Measurements from ENCODE around the gene ZNF678. TPM values are rescaled to one million over a fixed set of nuclear protein-coding genes. Genes with fewer than 3 reads are reported as not detected.

Gene ZNF678
- total RNA-seq (1 to 10 TPM; 8.2 to 8.5 TPM), polyA plus RNA-seq (4.0 TPM)

GRCh38 chr1:227563324-227564201, at the start of gene ZNF678:
Gene ZNF678, plus strand, starts transcription at chr1:227563556. Its CDS starts 87,436 bp downstream, at chr1:227650992.
- H3K9me3 Mint-ChIP-seq = no peaks in the 10 kb centered on the region
- Histone ChIP-seq H3K9me3 (ENCODE audit: low read length) (no peaks in the 10 kb centered on the region), H3K4me1 (ENCODE audit: insufficient read depth, low read length) (peaks cover 8% of the 10 kb centered on the region), H3K27ac (ENCODE audit: low read depth, low read length) (peak within 1 kb of the TSS; percentile 85), H3K36me3 (ENCODE audit: insufficient read depth, low read length) (no peaks in the 10 kb centered on the region), H3K4me3 (ENCODE audit: low read length) (peak within 1 kb of the TSS; percentile 68), H3K27me3 (ENCODE audit: insufficient read depth, low read length, poor library complexity, severe bottlenecking) (no peaks in the 10 kb centered on the region)
- peaks cover 22 to 26% of the 10 kb centered on the region in 2 donors for H3K27me3 Mint-ChIP-seq
- H3K4me1 Mint-ChIP-seq = peaks cover 35 to 50% (median 40%) of the 10 kb centered on the region in 3 donors
- CTCF ChIA-PET = interaction anchor here (1.0 to 2.5 kb wide), 4 partner anchors 21 to 602 kb away, joined by 3 to 18 read pairs (median 4); partner anchors contain the start of gene IBA57
- H3K4me3 Mint-ChIP-seq = peak within 1 kb of the TSS; percentile 91 to 99 (median 96)
- POLR2A ChIA-PET = interaction anchor here (0.5 kb wide), 1 partner anchor 843 kb away, joined by 7 read pairs; the partner anchor contains the start of gene TRIM11
- H3K36me3 Mint-ChIP-seq = peaks cover 0 to 15% (median 5%) of the 10 kb centered on the region in 3 donors
- peak; percentile 76 to 91 (median 86) for DNase-seq
- H3K27ac Mint-ChIP-seq = peak within 1 kb of the TSS; percentile 89 to 98 (median 96)

- ChIA-PET POLR2A (no interaction called here), CTCF (interaction anchor here (0.9 kb wide), 1 partner anchor 24 kb away, joined by 3 read pairs; no protein-coding TSS in a partner anchor)
- no peaks in the 10 kb centered on the region for H3K9me3 ChIP-seq (ENCODE audit: low read length)
- H3K27ac ChIP-seq (ENCODE audit: low read depth, low read length) = no peak overlapping the region
- H3K27me3 ChIP-seq (ENCODE audit: insufficient read depth, low read length, poor library complexity, severe bottlenecking) = no peaks in the 10 kb centered on the region
- no peaks in the 10 kb centered on the region for H3K36me3 ChIP-seq (ENCODE audit: insufficient read depth, low read length)
- H3K4me3 Mint-ChIP-seq = no peak overlapping the region
- H3K4me1 Mint-ChIP-seq = no peaks in the 10 kb centered on the region
- peaks cover 0 to 1% (median 0%) of the 10 kb centered on the region in 3 donors for H3K36me3 Mint-ChIP-seq
- no peak for DNase-seq
- H3K4me3 ChIP-seq (ENCODE audit: low read length) = no peak overlapping the region
- H3K4me1 ChIP-seq (ENCODE audit: insufficient read depth, low read length) = no peaks in the 10 kb centered on the region
- peaks cover 2 to 16% of the 10 kb centered on the region in 2 donors for H3K27me3 Mint-ChIP-seq
- no peak overlapping the region for H3K27ac Mint-ChIP-seq
- peaks cover 0 to 7% (median 0%) of the 10 kb centered on the region in 5 donors for H3K9me3 Mint-ChIP-seq
These were observed 44.5 kb upstream of the ZNF678 start for GRCh38 chr1:227518876-227519275.

GRCh38 chr1:227521782-227522181, 41.6 kb upstream of the ZNF678 start:
- Histone ChIP-seq H3K27me3 (ENCODE audit: insufficient read depth, low read length, poor library complexity, severe bottlenecking) (no peaks in the 10 kb centered on the region), H3K4me3 (ENCODE audit: low read length) (no peak overlapping the region), H3K27ac (ENCODE audit: low read depth, low read length) (no peak overlapping the region), H3K36me3 (ENCODE audit: insufficient read depth, low read length) (no peaks in the 10 kb centered on the region), H3K9me3 (ENCODE audit: low read length) (no peaks in the 10 kb centered on the region), H3K4me1 (ENCODE audit: insufficient read depth, low read length) (no peaks in the 10 kb centered on the region)
- peaks cover 2 to 11% of the 10 kb centered on the region in 2 donors for H3K27me3 Mint-ChIP-seq
- ChIA-PET POLR2A (no interaction called here), CTCF (no interaction called here)
- peaks cover 0 to 29% (median 14%) of the 10 kb centered on the region in 5 donors for H3K9me3 Mint-ChIP-seq
- H3K27ac Mint-ChIP-seq = no peak overlapping the region
- peaks cover 0 to 3% (median 3%) of the 10 kb centered on the region in 3 donors for H3K36me3 Mint-ChIP-seq
- no peaks in the 10 kb centered on the region for H3K4me1 Mint-ChIP-seq
- H3K4me3 Mint-ChIP-seq = no peak overlapping the region
- no peak for DNase-seq

DNA sequence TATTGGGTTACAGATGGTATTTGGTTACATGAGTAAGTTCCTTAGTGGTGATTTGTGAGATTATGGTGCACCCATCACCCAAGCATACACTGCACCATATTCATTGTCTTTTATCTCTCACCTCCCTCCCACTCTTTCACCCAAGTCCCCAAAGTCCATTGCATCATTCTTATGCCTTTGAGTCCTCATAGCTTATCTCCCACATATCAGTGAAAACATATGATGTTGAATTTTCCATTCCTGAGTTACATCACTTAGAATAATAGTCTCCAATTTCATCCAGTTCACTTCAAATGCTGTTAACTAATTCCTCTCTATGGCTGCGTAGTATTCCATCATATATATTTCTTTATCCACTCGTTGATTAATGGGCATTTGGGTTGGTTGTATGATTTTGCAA, 36.8 kb upstream of the ZNF678 start:
- Mint-ChIP-seq H3K9me3 (peaks cover 34 to 76% (median 59%) of the 10 kb centered on the region in 5 donors), H3K4me3 (no peak overlapping the region), H3K27me3 (peaks cover 8 to 9% of the 10 kb centered on the region in 2 donors), H3K4me1 (no peaks in the 10 kb centered on the region), H3K27ac (no peak overlapping the region), H3K36me3 (peaks cover 0 to 26% (median 5%) of the 10 kb centered on the region in 3 donors)
- no peak overlapping the region for H3K4me3 ChIP-seq (ENCODE audit: low read length)
- peaks cover 16% of the 10 kb centered on the region for H3K9me3 ChIP-seq (ENCODE audit: low read length)
- ChIA-PET CTCF (interaction anchor here (1.0 kb wide), 1 partner anchor 16 kb away, joined by 3 read pairs; no protein-coding TSS in a partner anchor), POLR2A (no interaction called here)
- no peaks in the 10 kb centered on the region for H3K27me3 ChIP-seq (ENCODE audit: insufficient read depth, low read length, poor library complexity, severe bottlenecking)
- no peak for DNase-seq
- H3K36me3 ChIP-seq (ENCODE audit: insufficient read depth, low read length) = no peaks in the 10 kb centered on the region
- no peaks in the 10 kb centered on the region for H3K4me1 ChIP-seq (ENCODE audit: insufficient read depth, low read length)
- H3K27ac ChIP-seq (ENCODE audit: low read depth, low read length) = no peak overlapping the region

DNA sequence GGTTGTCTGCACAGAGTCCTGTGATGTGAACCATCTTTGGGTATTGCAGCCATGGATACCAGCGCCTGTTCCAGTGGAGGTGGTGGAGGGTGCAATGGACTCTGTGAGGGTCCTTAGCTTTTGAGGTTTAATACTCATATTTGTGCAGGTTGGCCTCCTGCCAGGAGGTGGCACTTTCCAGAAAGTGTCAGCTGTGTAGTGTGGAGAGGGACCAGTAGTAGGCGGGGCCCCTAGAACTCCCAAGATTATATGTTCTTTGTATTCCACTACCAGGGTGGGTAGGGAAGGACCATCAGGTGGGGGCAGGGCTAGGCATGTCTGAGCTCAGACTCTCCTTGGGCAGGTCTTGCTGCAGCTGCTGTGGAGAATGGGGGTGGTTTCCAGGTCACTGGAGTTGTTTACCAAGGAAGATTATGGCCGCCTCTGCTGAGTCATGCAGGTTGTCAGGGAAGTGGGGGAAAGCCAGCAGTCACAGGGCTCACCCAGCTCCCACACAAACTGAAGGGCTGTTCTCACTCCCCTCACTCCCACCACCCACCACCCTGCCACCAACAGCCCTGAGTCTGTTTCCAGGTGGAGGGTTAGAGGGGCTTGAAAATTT, 31.2 kb upstream of the ZNF678 start:
- peak overlapping the region; percentile 20 for H3K27ac ChIP-seq (ENCODE audit: low read depth, low read length)
- no peaks in the 10 kb centered on the region for H3K4me1 ChIP-seq (ENCODE audit: insufficient read depth, low read length)
- no peaks in the 10 kb centered on the region for H3K27me3 ChIP-seq (ENCODE audit: insufficient read depth, low read length, poor library complexity, severe bottlenecking)
- peaks cover 16% of the 10 kb centered on the region for H3K9me3 ChIP-seq (ENCODE audit: low read length)
- peaks cover 10 to 28% of the 10 kb centered on the region in 2 donors for H3K27me3 Mint-ChIP-seq
- no peaks in the 10 kb centered on the region for H3K36me3 ChIP-seq (ENCODE audit: insufficient read depth, low read length)
- no peak overlapping the region for H3K4me3 ChIP-seq (ENCODE audit: low read length)
- H3K9me3 Mint-ChIP-seq = peaks cover 35 to 66% (median 56%) of the 10 kb centered on the region in 5 donors
- peaks cover 0 to 48% (median 10%) of the 10 kb centered on the region in 3 donors for H3K36me3 Mint-ChIP-seq
- H3K4me1 Mint-ChIP-seq = no peaks in the 10 kb centered on the region
- H3K4me3 Mint-ChIP-seq = no peak overlapping the region
- H3K27ac Mint-ChIP-seq = no peak overlapping the region
- no peak for DNase-seq
- CTCF ChIA-PET = interaction anchor here (2.2 kb wide), 1 partner anchor 11 kb away, joined by 6 read pairs; no protein-coding TSS in a partner anchor
- POLR2A ChIA-PET = no interaction called here

- H3K27me3 Mint-ChIP-seq = peaks cover 3 to 10% of the 10 kb centered on the region in 2 donors
- ChIA-PET CTCF (interaction anchor here (1.0 to 1.3 kb wide), 2 partner anchors 23 to 86 kb away, joined by 3 read pairs; partner anchors contain the start of gene ZNF678), POLR2A (no interaction called here)
- peaks cover 0 to 5% (median 0%) of the 10 kb centered on the region in 5 donors for H3K9me3 Mint-ChIP-seq
- no peak overlapping the region for H3K27ac Mint-ChIP-seq
- H3K4me3 ChIP-seq (ENCODE audit: low read length) = no peak overlapping the region
- no peaks in the 10 kb centered on the region for H3K9me3 ChIP-seq (ENCODE audit: low read length)
- peaks cover 5 to 11% (median 6%) of the 10 kb centered on the region in 3 donors for H3K4me1 Mint-ChIP-seq
- H3K27ac ChIP-seq (ENCODE audit: low read depth, low read length) = no peak overlapping the region
- peak in 1 of 5 donors; percentile 43 for DNase-seq
- peaks cover 0 to 10% (median under 1%) of the 10 kb centered on the region in 3 donors for H3K36me3 Mint-ChIP-seq
- no peaks in the 10 kb centered on the region for H3K27me3 ChIP-seq (ENCODE audit: insufficient read depth, low read length, poor library complexity, severe bottlenecking)
- no peaks in the 10 kb centered on the region for H3K36me3 ChIP-seq (ENCODE audit: insufficient read depth, low read length)
- peak overlapping the region in 4 of 7 donors; percentile 41 to 65 (median 52) for H3K4me3 Mint-ChIP-seq
- peaks cover 6% of the 10 kb centered on the region for H3K4me1 ChIP-seq (ENCODE audit: insufficient read depth, low read length)
These were observed 22.9 kb upstream of the ZNF678 start for GRCh38 chr1:227540170-227541098.

DNA sequence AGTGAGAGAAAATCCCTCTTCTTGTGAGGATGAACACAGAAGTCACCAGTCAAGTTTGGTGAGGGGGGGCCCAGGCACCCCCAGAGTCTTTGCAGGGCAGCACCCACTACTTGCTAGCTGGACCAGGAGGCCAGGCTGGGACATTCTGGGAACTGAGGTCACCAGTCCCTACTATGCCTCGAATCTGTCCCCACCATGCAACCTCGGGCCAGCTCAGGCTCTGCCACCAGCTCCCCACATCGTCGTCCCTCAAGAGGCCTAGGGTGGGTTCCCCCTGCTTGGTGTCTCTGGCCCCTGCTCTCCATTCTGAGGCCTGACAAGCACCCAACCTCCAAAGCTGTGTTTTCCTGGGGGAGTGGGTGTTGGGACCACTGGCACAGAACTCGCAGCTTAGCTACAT, 22.2 kb upstream of the ZNF678 start:
- peaks cover 0 to 4% (median 0%) of the 10 kb centered on the region in 5 donors for H3K9me3 Mint-ChIP-seq
- POLR2A ChIA-PET = no interaction called here

More for the DNA sequence above, 22.2 kb upstream of the ZNF678 start:
- H3K27me3 ChIP-seq (ENCODE audit: insufficient read depth, low read length, poor library complexity, severe bottlenecking) = no peaks in the 10 kb centered on the region
- no peaks in the 10 kb centered on the region for H3K9me3 ChIP-seq (ENCODE audit: low read length)
- Mint-ChIP-seq H3K27ac (peak overlapping the region in 1 of 8 donors; percentile 85), H3K36me3 (peaks cover 0 to 7% (median 0%) of the 10 kb centered on the region in 3 donors), H3K27me3 (peaks cover 3 to 8% of the 10 kb centered on the region in 2 donors), H3K4me3 (peak overlapping the region in 6 of 7 donors; percentile 57 to 81 (median 62)), H3K4me1 (peaks cover 5 to 11% (median 6%) of the 10 kb centered on the region in 3 donors)
- peak in 1 of 5 donors; percentile 32 for DNase-seq
- peaks cover 6% of the 10 kb centered on the region for H3K4me1 ChIP-seq (ENCODE audit: insufficient read depth, low read length)
- H3K36me3 ChIP-seq (ENCODE audit: insufficient read depth, low read length) = no peaks in the 10 kb centered on the region
- H3K4me3 ChIP-seq (ENCODE audit: low read length) = no peak overlapping the region
- CTCF ChIA-PET = interaction anchor here (1.0 to 1.3 kb wide), 3 partner anchors 8 to 87 kb away, joined by 3 read pairs; partner anchors contain the start of gene ZNF678
- H3K27ac ChIP-seq (ENCODE audit: low read depth, low read length) = no peak overlapping the region

Data from CD8-positive, alpha-beta memory T cell (primary cell).